Osteocyte (in vitro differentiated cells): ENCODE results near the gene LCT. TPM values are rescaled to one million over a fixed set of nuclear protein-coding genes. Genes with fewer than 3 reads are reported as not detected.
A peak's percentile ranks its signal among the peaks of the same experiment; 100 is the strongest.
"Not testable (repeated sequence)": the region's sequence is repeated elsewhere in the genome, so short reads cannot be mapped to it uniquely, and the experiment has no call there.

Source experiments
- DNase-seq: peaks from one replicate; pipeline ENCODE4 v3.0.0; 2021; ENCODE audit warnings: mixed read lengths; ENCODE audit not compliant: unreplicated experiment; ENCODE audit errors: extremely low spot score
- H3K27ac Mint-ChIP-seq: one replicate; pipeline ENCODE4 v1.8.0; 2021; ENCODE audit warnings: mild to moderate bottlenecking, mixed read lengths; ENCODE audit not compliant: unreplicated experiment
- H3K27me3 Mint-ChIP-seq: one replicate; pipeline ENCODE4 v1.8.0; 2021; ENCODE audit warnings: mixed read lengths; ENCODE audit not compliant: unreplicated experiment
- H3K36me3 Mint-ChIP-seq: one replicate; pipeline ENCODE4 v1.8.0; 2021; ENCODE audit warnings: mixed read lengths; ENCODE audit not compliant: unreplicated experiment
- H3K4me1 Mint-ChIP-seq: one replicate; pipeline ENCODE4 v1.8.0; 2021; ENCODE audit warnings: mixed read lengths; ENCODE audit not compliant: unreplicated experiment
- H3K4me3 Mint-ChIP-seq: one replicate; pipeline ENCODE4 v1.8.0; 2021; ENCODE audit warnings: mild to moderate bottlenecking, moderate library complexity, mixed read lengths; ENCODE audit not compliant: unreplicated experiment
- H3K9me3 Mint-ChIP-seq: one replicate; pipeline ENCODE4 v1.8.0; 2021; ENCODE audit warnings: mixed read lengths; ENCODE audit not compliant: unreplicated experiment
- total RNA-seq: library from RNA; stranded (reverse); gene quantifications from 2 replicates; pipeline ENCODE4 v1.2.1, GENCODE V29; 2021
- TF ChIP-seq, protein P1 (sequence below): fragments of 200-600 bp; sonication (generic); IDR thresholded peaks from 2 replicates; pipeline ENCODE4 v1.5.0; 2021; ENCODE audit warnings: antibody characterized with exemption, mild to moderate bottlenecking, moderate library complexity

The LCT gene
- total RNA-seq, 1 donor from 2014 or later, result not detected

DNA sequence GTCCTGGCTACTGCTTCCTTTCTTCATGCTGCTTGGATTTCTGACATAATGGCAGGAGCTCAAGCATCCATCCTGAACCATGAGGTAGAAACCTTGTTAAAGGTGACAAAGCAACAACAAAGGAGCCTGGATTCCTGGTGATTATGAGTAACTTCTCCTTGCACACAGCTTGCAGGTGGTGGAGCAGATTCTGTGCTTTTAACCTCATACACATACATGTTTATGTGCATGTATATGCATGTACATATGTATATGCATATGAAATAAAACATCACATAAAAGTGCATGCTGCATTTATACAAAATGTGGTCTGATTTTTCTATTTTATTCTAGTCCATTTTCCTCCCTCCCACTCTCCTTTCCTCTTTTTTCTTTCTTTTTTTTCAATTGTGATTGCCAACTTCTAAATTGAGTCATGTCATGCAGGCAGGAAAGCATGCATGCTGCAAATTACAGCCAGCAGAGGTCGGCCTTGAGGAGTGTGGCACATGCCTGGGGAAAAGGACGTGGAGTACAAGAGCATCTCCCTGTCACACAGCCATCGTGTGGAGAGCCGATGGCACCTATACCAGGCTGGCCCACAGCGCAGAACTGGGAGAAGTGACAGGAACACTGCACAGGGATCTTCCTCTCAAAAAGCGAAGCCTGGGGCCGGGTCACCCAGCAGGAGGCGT, 17.9 kb downstream of the LCT start:
- Mint-ChIP-seq H3K4me1 (peaks cover 11% of the 10 kb centered on the region), H3K27ac (no peak overlapping the region), H3K4me3 (no peak overlapping the region), H3K36me3 (no peaks in the 10 kb centered on the region), H3K9me3 (peaks cover 12% of the 10 kb centered on the region), H3K27me3 (no peaks in the 10 kb centered on the region)
- no peak for DNase-seq
- TF ChIP-seq, protein P1, sequence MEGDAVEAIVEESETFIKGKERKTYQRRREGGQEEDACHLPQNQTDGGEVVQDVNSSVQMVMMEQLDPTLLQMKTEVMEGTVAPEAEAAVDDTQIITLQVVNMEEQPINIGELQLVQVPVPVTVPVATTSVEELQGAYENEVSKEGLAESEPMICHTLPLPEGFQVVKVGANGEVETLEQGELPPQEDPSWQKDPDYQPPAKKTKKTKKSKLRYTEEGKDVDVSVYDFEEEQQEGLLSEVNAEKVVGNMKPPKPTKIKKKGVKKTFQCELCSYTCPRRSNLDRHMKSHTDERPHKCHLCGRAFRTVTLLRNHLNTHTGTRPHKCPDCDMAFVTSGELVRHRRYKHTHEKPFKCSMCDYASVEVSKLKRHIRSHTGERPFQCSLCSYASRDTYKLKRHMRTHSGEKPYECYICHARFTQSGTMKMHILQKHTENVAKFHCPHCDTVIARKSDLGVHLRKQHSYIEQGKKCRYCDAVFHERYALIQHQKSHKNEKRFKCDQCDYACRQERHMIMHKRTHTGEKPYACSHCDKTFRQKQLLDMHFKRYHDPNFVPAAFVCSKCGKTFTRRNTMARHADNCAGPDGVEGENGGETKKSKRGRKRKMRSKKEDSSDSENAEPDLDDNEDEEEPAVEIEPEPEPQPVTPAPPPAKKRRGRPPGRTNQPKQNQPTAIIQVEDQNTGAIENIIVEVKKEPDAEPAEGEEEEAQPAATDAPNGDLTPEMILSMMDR, result peak; percentile 40

DNA sequence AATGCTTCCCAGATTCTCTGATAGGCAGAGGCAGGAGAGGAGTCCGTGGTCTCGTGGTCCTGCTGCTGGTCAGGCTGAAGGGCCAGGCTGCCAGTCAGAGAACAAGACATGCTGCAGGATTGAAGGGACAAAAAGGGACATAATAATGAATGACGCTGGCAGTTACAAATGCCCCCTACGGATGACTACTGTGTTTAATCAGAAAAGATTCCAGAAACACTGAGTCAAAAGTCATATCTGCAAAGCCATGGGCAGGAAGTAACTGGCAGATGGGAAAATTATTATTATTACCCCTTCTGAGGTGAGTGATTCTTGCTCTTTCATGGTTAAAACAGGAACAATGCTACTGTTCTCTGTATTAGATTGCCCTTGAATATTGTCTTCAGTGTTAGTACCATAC, 19.0 kb downstream of the LCT start:
- H3K9me3 Mint-ChIP-seq, result peaks cover 7% of the 10 kb centered on the region

DNA sequence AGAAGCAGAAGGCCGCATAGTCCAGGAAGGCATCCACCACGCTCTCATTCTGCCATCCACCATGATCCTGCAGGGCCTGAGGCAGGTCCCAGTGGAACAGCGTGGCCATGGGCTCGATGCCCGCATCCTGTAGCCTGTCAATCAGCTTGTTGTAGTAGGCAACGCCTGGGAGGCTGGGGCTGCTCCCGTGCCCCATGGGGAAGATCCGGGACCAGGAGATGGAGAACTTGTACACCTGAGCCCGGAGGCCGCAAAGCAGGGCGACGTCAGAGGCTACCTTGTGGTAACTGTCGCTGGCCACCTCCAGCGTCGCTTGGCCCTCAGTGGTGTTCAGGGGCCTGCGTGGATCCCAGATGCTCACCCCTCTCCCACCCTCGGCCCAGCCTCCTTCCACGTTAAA, 19.5 kb downstream of the LCT start:
- TF ChIP-seq, protein P1, result no peak
- Mint-ChIP-seq H3K4me1 (peaks cover 11% of the 10 kb centered on the region), H3K27me3 (no peaks in the 10 kb centered on the region), H3K36me3 (no peaks in the 10 kb centered on the region), H3K27ac (no peak overlapping the region), H3K9me3 (peaks cover 4% of the 10 kb centered on the region), H3K4me3 (no peak overlapping the region)
- DNase-seq, result no peak

More for the DNA sequence above, 19.0 kb downstream of the LCT start:
- H3K4me1 Mint-ChIP-seq, result peaks cover 11% of the 10 kb centered on the region
- no peak overlapping the region for H3K27ac Mint-ChIP-seq
- H3K27me3 Mint-ChIP-seq, result no peaks in the 10 kb centered on the region
- H3K4me3 Mint-ChIP-seq, result no peak overlapping the region
- TF ChIP-seq, protein P1, result no peak
- DNase-seq, result no peak
- H3K36me3 Mint-ChIP-seq, result no peaks in the 10 kb centered on the region

DNA sequence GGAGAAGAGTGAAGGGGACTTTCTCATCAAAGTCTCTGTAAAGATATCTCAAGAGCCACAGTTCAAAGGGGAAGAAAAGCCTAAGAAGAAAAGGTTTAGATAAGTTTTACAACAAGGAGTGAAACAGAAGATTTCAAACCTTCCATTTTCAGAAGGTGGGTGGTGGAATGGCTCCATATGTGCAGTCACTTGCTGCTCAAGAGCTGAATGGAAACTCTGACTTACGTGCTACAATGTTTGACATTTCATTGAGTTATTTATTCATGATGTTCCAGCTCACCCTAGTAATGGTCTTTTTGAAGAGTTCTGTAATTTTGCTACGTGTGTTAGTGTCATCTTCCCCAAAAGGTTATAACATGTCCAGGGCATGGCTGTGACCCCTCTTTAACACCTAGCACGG, 21.7 kb downstream of the LCT start:
- Mint-ChIP-seq H3K27ac (no peak overlapping the region), H3K36me3 (no peaks in the 10 kb centered on the region), H3K4me1 (peaks cover 9% of the 10 kb centered on the region), H3K4me3 (no peak overlapping the region), H3K27me3 (peaks cover 2% of the 10 kb centered on the region), H3K9me3 (no peaks in the 10 kb centered on the region)
- TF ChIP-seq, protein P1, result no peak
- no peak for DNase-seq

DNA sequence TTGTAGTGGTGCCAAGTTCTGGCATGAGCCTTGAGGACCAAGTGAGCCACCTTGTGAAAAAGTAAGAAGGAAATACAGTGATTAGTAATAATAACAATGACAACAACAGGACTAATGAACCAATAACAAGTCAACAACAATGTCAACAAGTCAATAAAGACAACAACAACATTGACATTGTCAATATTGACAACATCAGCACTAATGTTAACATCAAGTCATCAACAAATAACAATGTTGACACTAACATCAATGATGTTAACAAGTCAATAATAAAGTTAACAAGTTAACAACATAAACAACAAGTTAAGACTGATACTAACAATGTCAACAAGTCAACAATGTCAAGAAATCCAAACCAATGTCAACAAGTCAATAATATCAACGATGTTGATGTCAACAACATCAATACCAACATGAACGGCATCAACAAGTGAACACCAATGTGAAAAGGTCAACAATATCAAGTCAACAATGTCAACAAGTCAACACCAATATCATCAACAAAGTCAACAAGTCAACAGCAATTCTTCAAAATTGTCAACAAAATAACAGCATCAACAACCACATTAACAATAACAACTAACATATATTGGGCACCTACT, 24.0 kb downstream of the LCT start:
- H3K36me3 Mint-ChIP-seq, result no peaks in the 10 kb centered on the region
- H3K4me3 Mint-ChIP-seq, result no peak overlapping the region
- no peak overlapping the region for H3K27ac Mint-ChIP-seq
- H3K4me1 Mint-ChIP-seq, result peaks cover 2% of the 10 kb centered on the region
- TF ChIP-seq, protein P1, result no peak
- H3K27me3 Mint-ChIP-seq, result peaks cover 5% of the 10 kb centered on the region
- DNase-seq, result no peak
- H3K9me3 Mint-ChIP-seq, result no peaks in the 10 kb centered on the region

DNA sequence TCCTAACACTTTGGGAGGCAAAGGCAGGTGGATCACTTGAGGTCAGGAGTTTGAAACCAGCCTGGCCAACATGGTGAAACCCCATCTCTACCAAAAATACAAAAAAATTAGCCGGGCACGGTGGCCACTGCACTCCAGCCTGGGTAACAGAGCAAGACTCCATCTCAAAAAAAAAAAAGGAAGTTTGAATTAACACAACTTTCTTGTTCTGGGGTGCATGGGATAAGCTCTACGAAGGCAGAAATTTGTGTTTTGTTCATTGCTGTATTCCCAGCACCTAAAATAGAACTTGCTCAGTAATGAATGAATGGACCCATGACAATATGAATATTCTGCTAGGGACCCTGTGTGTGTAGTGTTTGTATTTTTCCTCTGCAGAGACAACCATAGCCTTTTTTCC, 29.1 kb downstream of the LCT start:
- not testable (repeated sequence) for H3K27me3 Mint-ChIP-seq, H3K36me3 Mint-ChIP-seq, DNase-seq, H3K4me1 Mint-ChIP-seq, H3K9me3 Mint-ChIP-seq, H3K27ac Mint-ChIP-seq, H3K4me3 Mint-ChIP-seq
